ENCODE data around the gene DSCAML1.

Gene DSCAML1

DNA sequence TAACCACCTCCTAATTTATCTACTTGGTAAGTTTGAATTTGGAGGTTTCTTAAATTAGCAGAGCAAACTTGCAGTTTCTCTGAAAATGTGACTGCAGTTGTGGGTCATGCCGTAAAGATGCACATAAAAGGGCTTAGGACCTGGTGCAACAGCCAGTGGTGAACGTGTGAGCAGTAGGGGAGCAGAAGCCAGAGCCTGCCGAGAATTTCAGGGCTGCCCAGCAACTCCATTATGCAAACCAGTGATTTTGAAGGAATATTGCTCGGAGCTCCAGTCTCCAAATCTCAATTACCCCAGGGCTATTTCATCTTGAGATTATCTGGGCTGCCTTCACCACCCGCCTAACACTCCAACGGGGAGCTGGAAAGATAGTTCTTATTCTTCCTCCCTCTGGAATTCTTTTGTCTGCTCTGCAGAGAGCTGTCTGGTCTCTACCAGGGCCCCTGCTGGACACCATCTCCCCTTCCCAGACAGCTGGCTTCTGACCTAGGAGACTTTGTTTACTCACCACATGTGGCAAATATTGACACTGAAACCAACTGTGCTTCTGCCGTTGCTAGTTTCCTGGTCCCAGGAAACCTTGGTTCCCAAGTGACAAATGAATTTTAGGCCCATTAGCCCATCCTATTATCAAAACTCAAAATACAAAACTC, 93.9 kb downstream of the DSCAML1 start:
- no peak overlapping the region for H3K9ac ChIP-seq (ENCODE audit: low read depth, low read length)
- peak overlapping the region; percentile 25 for H3K27ac ChIP-seq (ENCODE audit: low read depth, low read length)
- H3K9me3 ChIP-seq (ENCODE audit: control insufficient read depth, insufficient read depth, low read length) = no peaks in the 10 kb centered on the region
- no peak overlapping the region for H3K4me3 ChIP-seq (ENCODE audit: low read depth, low read length)
- H3K36me3 ChIP-seq (ENCODE audit: control insufficient read depth, insufficient read depth, low read length) = no peaks in the 10 kb centered on the region
- peaks cover 6% of the 10 kb centered on the region; the same call in 1 of the 2 replicates for H3K4me1 ChIP-seq (ENCODE audit: control insufficient read depth, insufficient read depth, low read length)
- H3K27me3 ChIP-seq (ENCODE audit: control insufficient read depth, insufficient read depth, low read length) = no peaks in the 10 kb centered on the region

DNA sequence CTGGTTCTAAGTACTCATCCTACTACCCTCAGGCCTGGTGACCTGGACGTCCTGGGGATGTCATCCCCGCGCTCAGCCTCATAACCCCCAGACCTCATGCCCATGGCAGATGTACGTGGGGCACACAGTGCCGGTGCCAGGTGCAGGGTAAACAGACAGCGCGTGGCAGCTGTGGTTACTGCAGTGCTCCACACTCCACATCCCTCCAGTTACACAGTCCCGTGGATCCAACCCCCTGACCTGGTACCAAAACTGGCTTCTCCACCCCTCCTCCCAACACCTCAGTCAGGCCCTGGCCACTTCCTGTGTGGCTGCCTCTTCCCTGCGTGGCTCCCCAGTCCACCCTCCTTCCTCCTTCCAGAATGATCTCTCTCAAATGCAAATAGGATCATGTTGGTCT, 95.2 kb downstream of the DSCAML1 start:
- H3K4me3 ChIP-seq (ENCODE audit: low read depth, low read length) = no peak overlapping the region
- peaks cover 9% of the 10 kb centered on the region for H3K4me1 ChIP-seq (ENCODE audit: control insufficient read depth, insufficient read depth, low read length)
- no peaks in the 10 kb centered on the region for H3K9me3 ChIP-seq (ENCODE audit: control insufficient read depth, insufficient read depth, low read length)
- H3K27me3 ChIP-seq (ENCODE audit: control insufficient read depth, insufficient read depth, low read length) = no peaks in the 10 kb centered on the region
- H3K36me3 ChIP-seq (ENCODE audit: control insufficient read depth, insufficient read depth, low read length) = no peaks in the 10 kb centered on the region
- no peak overlapping the region for H3K27ac ChIP-seq (ENCODE audit: low read depth, low read length)
- no peak overlapping the region for H3K9ac ChIP-seq (ENCODE audit: low read depth, low read length)

DNA sequence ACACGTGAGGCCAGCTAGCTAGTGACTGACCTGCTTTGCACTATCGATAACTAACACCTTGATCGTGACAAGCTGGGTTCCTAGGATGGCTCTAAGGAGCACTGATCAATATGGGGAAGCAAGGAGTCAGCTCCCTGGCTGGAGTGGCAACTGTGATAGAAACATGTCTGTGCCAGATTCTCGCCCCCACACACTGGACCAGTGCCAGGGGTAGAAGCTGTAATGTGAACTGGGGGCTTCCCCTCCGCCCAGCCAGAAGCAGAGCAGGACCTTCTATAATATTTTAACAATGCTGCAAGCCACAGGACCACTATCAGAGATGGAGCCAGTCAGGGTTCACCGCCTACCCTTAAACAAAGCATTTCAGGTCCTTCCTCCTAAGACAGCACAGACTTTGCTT, 96.5 kb downstream of the DSCAML1 start:
- no peak overlapping the region for H3K9ac ChIP-seq (ENCODE audit: low read depth, low read length)
- no peak overlapping the region for H3K27ac ChIP-seq (ENCODE audit: low read depth, low read length)
- no peaks in the 10 kb centered on the region for H3K9me3 ChIP-seq (ENCODE audit: control insufficient read depth, insufficient read depth, low read length)
- no peaks in the 10 kb centered on the region for H3K36me3 ChIP-seq (ENCODE audit: control insufficient read depth, insufficient read depth, low read length)
- H3K27me3 ChIP-seq (ENCODE audit: control insufficient read depth, insufficient read depth, low read length) = no peaks in the 10 kb centered on the region
- H3K4me3 ChIP-seq (ENCODE audit: low read depth, low read length) = no peak overlapping the region
- H3K4me1 ChIP-seq (ENCODE audit: control insufficient read depth, insufficient read depth, low read length) = peaks cover 19% of the 10 kb centered on the region

DNA sequence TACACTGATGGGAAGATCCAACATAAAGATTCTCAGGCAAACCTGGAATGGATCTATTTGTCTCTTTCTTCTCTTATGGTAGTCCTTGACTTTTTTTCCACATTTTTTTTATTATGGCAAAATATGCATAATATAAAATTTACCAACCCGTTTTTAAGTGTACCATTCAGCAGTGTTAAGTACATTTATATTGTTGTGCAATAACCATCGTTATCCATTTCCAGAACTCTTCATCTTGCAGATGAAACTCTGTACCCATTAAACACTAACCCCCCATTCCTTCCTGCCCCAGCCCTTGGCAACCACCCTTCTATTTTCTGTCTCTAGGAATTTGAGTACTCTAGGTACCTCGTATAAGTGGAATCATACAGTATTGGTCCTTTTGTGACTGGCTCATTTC, 99.7 kb downstream of the DSCAML1 start:
- Histone ChIP-seq H3K36me3 (ENCODE audit: control insufficient read depth, insufficient read depth, low read length) (no peaks in the 10 kb centered on the region), H3K27me3 (ENCODE audit: control insufficient read depth, insufficient read depth, low read length) (no peaks in the 10 kb centered on the region), H3K4me1 (ENCODE audit: control insufficient read depth, insufficient read depth, low read length) (peaks cover 13% of the 10 kb centered on the region), H3K4me3 (ENCODE audit: low read depth, low read length) (no peak overlapping the region), H3K27ac (ENCODE audit: low read depth, low read length) (no peak overlapping the region), H3K9ac (ENCODE audit: low read depth, low read length) (no peak overlapping the region), H3K9me3 (ENCODE audit: control insufficient read depth, insufficient read depth, low read length) (no peaks in the 10 kb centered on the region)

DNA sequence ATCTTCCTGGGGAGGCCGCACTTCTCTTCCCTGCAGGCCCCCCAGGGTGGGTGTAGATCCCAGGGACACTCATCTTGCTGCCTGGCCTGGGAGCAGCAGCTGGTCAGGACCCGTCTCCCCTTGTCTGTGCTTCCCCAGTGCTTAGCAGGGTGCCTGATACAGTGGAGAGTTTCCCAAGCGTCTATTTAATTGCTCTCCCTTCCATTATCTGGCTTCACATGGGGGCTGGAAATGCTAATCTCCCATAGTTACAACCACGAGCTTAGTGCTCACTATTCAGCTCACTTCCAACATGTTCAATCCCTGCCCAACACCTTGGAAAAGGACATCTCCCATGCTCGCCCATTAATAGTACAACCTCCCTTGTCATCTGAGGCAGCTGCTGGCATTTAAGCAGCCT, 100.5 kb downstream of the DSCAML1 start:
- Histone ChIP-seq H3K27me3 (ENCODE audit: control insufficient read depth, insufficient read depth, low read length) (no peaks in the 10 kb centered on the region), H3K36me3 (ENCODE audit: control insufficient read depth, insufficient read depth, low read length) (no peaks in the 10 kb centered on the region), H3K4me3 (ENCODE audit: low read depth, low read length) (no peak overlapping the region), H3K4me1 (ENCODE audit: control insufficient read depth, insufficient read depth, low read length) (peaks cover 13% of the 10 kb centered on the region), H3K9me3 (ENCODE audit: control insufficient read depth, insufficient read depth, low read length) (no peaks in the 10 kb centered on the region), H3K27ac (ENCODE audit: low read depth, low read length) (no peak overlapping the region), H3K9ac (ENCODE audit: low read depth, low read length) (no peak overlapping the region)

DNA sequence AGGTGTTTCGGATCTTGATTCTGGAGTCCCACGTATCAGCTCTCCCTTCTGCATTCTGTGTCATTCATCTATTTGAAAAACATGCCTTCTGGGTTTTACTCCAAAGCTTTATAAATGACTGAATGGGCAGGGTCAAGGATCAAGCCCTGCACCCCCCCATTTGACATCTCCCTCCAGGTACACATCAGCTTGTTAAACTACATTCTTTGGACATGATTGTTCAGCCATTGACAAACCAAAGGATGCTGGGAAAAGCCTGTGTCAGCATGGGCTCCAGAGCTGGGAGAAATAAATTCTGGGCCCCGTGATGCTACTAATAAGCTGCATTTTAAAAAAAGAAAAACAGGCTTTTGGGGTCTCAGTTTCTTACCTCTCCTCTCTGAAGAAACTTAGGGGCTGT, 103.7 kb downstream of the DSCAML1 start:
- Histone ChIP-seq H3K9me3 (ENCODE audit: control insufficient read depth, insufficient read depth, low read length) (no peaks in the 10 kb centered on the region), H3K27me3 (ENCODE audit: control insufficient read depth, insufficient read depth, low read length) (no peaks in the 10 kb centered on the region), H3K36me3 (ENCODE audit: control insufficient read depth, insufficient read depth, low read length) (no peaks in the 10 kb centered on the region), H3K4me1 (ENCODE audit: control insufficient read depth, insufficient read depth, low read length) (peaks cover 20% of the 10 kb centered on the region), H3K4me3 (ENCODE audit: low read depth, low read length) (no peak overlapping the region), H3K9ac (ENCODE audit: low read depth, low read length) (no peak overlapping the region), H3K27ac (ENCODE audit: low read depth, low read length) (no peak overlapping the region)

DNA sequence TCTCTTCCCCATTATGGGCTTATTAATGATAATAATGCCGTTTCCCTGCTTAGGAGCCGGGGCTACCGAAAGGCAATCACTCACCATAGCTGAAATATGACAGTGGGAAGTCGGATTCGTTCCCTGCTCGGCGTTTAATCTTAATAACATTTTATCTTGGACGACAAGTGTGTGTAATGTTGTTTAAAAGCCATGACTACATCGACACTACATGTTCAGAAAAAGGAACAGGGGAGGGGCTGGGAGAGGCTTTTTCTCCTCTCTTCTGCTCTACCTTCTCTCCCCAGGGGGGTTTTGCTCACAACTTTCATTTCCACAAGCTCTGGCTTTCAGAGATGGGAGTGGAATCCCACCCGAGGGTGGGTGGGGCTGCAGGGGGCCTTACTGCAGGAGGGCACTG, 105.5 kb downstream of the DSCAML1 start:
- Histone ChIP-seq H3K9me3 (ENCODE audit: control insufficient read depth, insufficient read depth, low read length) (no peaks in the 10 kb centered on the region), H3K9ac (ENCODE audit: low read depth, low read length) (no peak overlapping the region), H3K27me3 (ENCODE audit: control insufficient read depth, insufficient read depth, low read length) (no peaks in the 10 kb centered on the region), H3K36me3 (ENCODE audit: control insufficient read depth, insufficient read depth, low read length) (no peaks in the 10 kb centered on the region), H3K27ac (ENCODE audit: low read depth, low read length) (no peak overlapping the region), H3K4me3 (ENCODE audit: low read depth, low read length) (no peak overlapping the region), H3K4me1 (ENCODE audit: control insufficient read depth, insufficient read depth, low read length) (peaks cover 15% of the 10 kb centered on the region; the same call in 1 of the 2 replicates)

DNA sequence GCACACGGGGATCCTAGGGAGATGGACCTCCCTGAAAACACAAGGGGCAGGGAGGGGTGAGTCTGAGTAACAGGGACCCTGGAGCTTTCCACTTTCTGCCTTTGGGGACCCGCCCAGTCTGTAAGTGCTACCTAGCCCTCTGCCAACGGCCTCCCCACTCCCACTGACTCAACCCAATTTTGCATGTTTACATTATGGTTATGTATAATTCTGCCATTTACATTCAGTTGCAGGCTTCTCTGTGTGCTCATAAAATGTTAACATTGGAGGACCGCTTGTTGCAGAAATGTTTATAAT, 105.8 kb downstream of the DSCAML1 start:
- Histone ChIP-seq H3K9me3 (ENCODE audit: control insufficient read depth, insufficient read depth, low read length) (no peaks in the 10 kb centered on the region), H3K9ac (ENCODE audit: low read depth, low read length) (no peak overlapping the region), H3K4me3 (ENCODE audit: low read depth, low read length) (no peak overlapping the region), H3K27me3 (ENCODE audit: control insufficient read depth, insufficient read depth, low read length) (no peaks in the 10 kb centered on the region), H3K27ac (ENCODE audit: low read depth, low read length) (no peak overlapping the region), H3K4me1 (ENCODE audit: control insufficient read depth, insufficient read depth, low read length) (peaks cover 12% of the 10 kb centered on the region; the same call in 1 of the 2 replicates), H3K36me3 (ENCODE audit: control insufficient read depth, insufficient read depth, low read length) (no peaks in the 10 kb centered on the region)

DNA sequence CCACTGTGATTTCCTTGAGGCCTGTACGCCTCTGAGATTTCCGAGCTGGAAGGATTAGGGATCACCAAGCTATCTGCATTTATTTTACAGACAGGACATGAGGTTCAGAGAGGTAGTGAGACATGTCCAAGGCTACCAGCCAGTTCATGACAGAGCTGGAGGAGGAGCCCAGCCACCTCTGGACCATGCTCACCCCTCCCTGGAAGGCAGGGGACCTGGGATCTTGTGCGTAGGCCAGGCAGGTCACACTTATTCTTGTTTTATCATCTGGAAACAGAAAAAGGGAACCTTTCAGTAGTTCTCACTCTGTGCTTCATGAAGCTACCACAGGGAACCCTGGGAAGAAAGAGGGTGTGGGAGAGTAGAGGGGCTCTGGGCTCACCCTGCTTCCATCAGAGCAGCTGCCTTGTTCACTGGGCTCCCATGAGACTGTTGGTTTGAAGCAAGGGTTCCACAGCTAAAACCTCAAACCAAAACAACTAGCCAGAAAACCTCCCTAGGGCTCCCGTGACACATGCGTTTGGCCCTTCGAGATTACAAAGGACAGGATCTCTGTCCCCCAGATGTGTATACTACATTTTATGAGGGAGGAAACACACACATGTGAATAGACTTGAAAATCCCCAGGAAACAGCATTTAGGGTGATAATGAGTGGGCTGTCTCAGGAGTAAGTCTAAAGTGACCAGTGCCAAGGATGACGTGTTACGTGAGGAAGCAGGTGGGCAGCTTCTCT, 106.4 kb downstream of the DSCAML1 start:
- H3K4me1 ChIP-seq (ENCODE audit: control insufficient read depth, insufficient read depth, low read length) = peaks cover 7% of the 10 kb centered on the region; the same call in 1 of the 2 replicates
- H3K27me3 ChIP-seq (ENCODE audit: control insufficient read depth, insufficient read depth, low read length) = no peaks in the 10 kb centered on the region
- no peak overlapping the region for H3K9ac ChIP-seq (ENCODE audit: low read depth, low read length)
- no peaks in the 10 kb centered on the region for H3K36me3 ChIP-seq (ENCODE audit: control insufficient read depth, insufficient read depth, low read length)
- H3K27ac ChIP-seq (ENCODE audit: low read depth, low read length) = no peak overlapping the region
- H3K4me3 ChIP-seq (ENCODE audit: low read depth, low read length) = no peak overlapping the region
- no peaks in the 10 kb centered on the region for H3K9me3 ChIP-seq (ENCODE audit: control insufficient read depth, insufficient read depth, low read length)

DNA sequence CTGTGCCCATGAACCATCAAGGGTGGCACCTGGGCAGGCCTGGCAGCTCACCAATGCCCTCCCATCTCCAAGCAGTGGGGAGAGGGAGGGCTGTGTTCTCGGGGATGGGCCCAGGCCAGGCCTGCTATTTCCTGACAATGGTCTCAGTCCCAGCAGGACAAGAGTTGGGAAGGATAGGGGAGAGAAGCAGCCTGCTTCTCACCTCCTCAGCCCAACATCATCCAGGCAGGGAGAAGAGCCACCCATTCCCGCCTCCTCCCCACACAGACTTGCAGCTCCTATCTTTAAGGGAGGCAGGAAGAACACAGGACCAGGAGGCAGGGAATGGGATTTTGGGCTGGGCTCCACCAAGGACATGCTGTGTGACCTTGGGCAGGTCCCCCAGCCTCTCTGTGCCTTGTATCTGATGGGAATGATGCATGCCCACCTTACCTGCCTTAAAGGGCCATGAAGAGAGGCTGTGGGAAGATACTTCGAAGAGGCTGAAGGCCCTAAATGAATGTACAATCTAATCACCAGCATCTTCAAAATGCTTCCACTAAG, 108.7 kb downstream of the DSCAML1 start:
- no peaks in the 10 kb centered on the region for H3K36me3 ChIP-seq (ENCODE audit: control insufficient read depth, insufficient read depth, low read length)
- H3K9me3 ChIP-seq (ENCODE audit: control insufficient read depth, insufficient read depth, low read length) = no peaks in the 10 kb centered on the region
- peaks cover 7% of the 10 kb centered on the region; the same call in 1 of the 2 replicates for H3K4me1 ChIP-seq (ENCODE audit: control insufficient read depth, insufficient read depth, low read length)
- no peaks in the 10 kb centered on the region for H3K27me3 ChIP-seq (ENCODE audit: control insufficient read depth, insufficient read depth, low read length)
- H3K4me3 ChIP-seq (ENCODE audit: low read depth, low read length) = no peak overlapping the region
- H3K9ac ChIP-seq (ENCODE audit: low read depth, low read length) = no peak overlapping the region
- no peak overlapping the region for H3K27ac ChIP-seq (ENCODE audit: low read depth, low read length)

DNA sequence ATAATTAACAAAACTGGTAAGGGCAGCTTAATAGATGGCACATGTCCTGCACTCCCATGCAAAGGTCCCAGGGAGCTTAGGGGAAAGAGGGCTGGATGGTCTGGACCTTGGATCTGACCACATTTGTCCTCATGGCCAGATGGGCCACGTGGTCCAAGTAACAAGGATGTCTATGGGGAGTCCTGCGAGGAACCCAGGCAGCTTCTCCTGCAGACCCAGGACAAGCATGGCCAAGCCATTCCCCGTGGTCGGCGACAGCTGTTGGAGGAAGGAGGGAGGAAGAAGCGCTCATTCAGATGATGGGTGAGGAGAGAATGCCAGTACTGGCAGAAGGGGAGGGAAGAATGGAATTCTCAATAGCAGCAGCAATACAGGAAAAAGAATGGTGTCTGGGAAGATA, 109.2 kb downstream of the DSCAML1 start:
- peaks cover 7% of the 10 kb centered on the region; the same call in 1 of the 2 replicates for H3K4me1 ChIP-seq (ENCODE audit: control insufficient read depth, insufficient read depth, low read length)

More for the DNA sequence above, 109.2 kb downstream of the DSCAML1 start:
- no peaks in the 10 kb centered on the region for H3K36me3 ChIP-seq (ENCODE audit: control insufficient read depth, insufficient read depth, low read length)
- H3K27me3 ChIP-seq (ENCODE audit: control insufficient read depth, insufficient read depth, low read length) = no peaks in the 10 kb centered on the region
- H3K9me3 ChIP-seq (ENCODE audit: control insufficient read depth, insufficient read depth, low read length) = no peaks in the 10 kb centered on the region
- no peak overlapping the region for H3K27ac ChIP-seq (ENCODE audit: low read depth, low read length)
- H3K4me3 ChIP-seq (ENCODE audit: low read depth, low read length) = no peak overlapping the region
- no peak overlapping the region for H3K9ac ChIP-seq (ENCODE audit: low read depth, low read length)

Measured in HUES48 (cell line).